HG02763 (cell line): ENCODE results near the gene ZSWIM5.
"Not testable (repeated sequence)": the region's sequence is repeated elsewhere in the genome, so short reads cannot be mapped to it uniquely, and the experiment has no call there.

ENCODE experiments used
- ATAC-seq: cut with Tn5 transposase; IDR thresholded peaks from one replicate; pipeline ENCODE4 v1.9.1; 2021; ENCODE audit warnings: mild to moderate bottlenecking, moderate library complexity; ENCODE audit not compliant: unreplicated experiment

The ZSWIM5 gene

DNA sequence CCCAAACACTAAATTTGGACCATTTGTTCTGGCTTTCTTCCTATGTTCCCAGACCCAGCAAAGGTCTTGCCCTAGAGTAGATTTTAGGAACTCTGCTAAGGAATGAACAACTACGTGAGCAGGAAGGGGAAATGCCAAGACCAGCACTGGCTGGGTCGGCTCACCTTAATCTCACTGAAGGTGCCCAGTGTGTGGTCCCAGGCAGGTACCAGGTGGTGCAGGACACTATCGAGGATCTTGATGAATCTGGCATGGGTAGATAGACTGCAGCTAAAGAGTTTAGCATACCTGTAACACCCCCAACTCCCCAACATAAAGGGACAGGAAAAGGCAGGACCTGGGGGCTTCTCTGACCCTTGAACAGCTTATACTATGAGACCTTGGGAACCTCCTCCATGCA, 198.3 kb downstream of the ZSWIM5 start:
- no peak for ATAC-seq

DNA sequence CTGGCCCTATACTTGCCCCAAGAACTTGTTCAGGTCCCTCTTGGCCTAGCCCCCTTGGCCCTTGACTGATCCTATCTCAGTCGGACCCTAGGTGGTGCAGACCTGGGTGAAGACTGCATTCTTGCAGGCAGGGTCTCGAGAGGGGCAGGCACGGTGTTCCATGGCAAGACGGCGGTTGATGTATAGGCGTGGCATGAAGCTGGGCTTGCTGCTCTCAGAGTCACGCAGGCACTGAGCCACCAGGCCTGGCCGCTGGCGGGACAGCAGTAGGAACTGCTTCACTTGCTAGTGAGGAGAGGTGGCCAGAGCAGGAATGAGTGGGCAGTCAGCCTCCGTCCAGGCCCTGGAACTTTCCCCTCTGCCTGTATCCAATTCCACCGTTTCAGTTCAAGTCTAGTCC, 199.1 kb downstream of the ZSWIM5 start:
- ATAC-seq: no peak

DNA sequence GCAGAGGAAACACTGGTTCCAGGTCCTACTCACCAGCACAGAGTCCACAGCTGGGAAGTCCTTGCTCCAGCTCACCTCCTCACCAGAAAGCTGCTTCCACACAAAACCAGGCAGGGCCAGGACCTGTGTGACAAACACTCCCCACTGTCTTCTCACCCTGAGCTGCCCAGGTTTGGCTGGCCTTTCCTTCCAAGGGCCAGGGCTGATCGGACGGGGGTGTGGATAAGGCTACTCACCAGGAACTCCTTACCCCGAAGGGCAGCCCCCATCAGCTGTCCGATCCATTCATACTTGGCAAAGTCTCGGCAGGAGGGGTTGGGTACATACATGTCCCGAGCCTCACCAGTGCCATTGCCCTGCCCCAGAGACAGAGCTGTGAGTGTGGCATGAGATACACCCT, 200.6 kb downstream of the ZSWIM5 start:
- no peak for ATAC-seq

GRCh38 chr1:45004281-45004920, 202.0 kb downstream of the ZSWIM5 start:
- no peak for ATAC-seq

DNA sequence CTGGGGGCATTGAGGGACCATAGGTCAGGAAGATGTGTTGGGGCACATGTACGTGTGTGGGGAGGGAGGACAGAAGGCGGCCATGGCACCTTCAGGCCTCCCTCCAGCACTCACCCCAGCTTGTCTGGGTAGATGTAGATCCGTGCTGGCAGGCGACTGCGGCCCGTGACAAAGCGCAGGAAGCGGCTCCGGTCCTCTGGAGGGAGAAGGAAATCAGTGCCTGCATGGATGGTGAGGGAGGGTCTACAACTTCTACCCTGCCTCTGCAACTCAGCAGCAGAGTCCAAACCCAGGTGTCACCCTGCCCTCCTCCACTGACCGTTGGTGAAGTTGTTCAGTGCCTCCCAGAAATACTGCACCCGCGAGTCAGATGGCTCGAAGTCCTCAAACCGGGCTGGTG, 202.7 kb downstream of the ZSWIM5 start:
- ATAC-seq: no peak

GRCh38 chr1:45002650-45003645, 203.5 kb downstream of the ZSWIM5 start:
- ATAC-seq: no peak

DNA sequence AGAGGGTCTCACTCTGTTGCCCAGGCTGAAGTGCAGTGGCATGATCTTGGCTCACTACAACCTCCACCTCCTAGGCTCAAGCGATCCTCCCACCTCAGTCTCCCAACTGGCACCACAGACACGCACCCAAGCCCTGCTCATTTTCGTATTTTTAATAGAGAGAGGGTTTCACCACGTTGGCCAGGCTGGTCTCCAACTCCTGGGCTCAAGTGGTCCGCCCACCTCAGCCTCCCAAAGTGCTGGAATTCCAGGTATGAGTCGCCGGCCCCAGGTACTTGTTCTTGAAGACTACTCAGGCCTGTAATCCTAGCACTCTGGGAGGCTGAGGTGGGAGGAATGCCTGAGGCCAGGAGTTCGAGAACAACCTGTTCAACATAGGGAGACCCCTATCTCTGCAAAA, 204.8 kb downstream of the ZSWIM5 start:
- not testable (repeated sequence) for ATAC-seq

DNA sequence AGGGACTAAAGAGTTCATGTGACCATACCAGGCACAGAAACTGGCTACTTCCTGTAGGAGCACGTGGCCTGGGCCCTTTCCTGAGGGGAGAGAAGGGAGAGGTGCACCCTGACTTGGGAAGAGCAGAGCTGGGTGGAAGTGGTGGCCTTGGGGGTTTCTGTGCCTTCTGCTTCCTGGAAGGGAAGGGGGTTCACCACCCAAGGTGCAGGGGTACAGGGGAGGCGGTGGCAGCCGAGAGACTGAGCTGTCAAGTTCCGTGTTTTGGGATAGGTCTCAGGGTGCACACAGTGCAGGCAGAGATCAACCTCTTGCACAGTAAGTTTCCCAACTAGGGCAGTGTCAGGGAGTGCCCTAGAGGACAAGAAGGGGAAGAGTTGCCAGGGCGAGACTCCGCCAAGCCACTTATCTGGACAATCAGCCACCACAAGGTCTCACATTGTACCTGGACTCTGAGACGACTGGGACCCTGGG, 205.4 kb downstream of the ZSWIM5 start:
- no peak for ATAC-seq

GRCh38 chr1:44999232-44999631, 207.2 kb downstream of the ZSWIM5 start:
- no peak for ATAC-seq

DNA sequence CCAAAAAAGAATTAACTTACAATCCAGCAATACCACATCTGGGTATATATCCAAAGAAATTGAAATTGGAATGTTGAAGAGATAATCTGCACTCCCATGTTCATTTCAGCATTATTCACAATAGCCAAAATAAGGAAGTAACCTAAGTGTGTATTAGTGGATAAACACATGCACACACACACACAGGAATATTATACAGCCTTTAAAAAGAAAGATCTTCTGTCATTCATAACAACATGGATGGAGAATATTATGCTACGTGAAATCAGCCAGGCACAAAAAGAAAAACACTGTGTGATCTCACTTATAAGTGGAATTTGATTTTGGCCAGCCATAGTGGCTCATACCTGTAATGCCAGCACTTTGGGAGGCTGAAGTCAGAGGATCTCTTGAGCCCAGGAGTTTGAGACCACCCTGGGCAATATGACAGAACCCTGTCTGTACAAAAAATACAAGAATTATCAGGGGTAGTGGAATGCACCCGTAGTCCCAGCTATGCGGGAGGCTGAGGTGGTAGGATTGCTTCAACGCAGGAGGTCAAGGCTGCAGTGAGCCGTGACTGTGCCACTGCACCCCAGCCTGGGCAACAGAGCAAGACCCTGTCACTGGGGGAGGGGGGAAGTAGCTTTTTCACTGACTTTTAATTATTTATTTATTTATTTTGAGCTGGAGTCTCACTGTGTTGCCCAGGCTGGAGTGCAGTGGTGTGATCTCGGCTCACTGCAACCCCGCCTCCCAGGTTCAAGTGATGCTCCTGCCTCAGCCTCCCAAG, 210.8 kb downstream of the ZSWIM5 start:
- no peak for ATAC-seq

- ATAC-seq: no peak
Observed at GRCh38 chr1:44994309-44994898, 212.0 kb downstream of the ZSWIM5 start.

- ATAC-seq: no peak
Observed at GRCh38 chr1:44988531-44989156, 217.8 kb downstream of the ZSWIM5 start.

DNA sequence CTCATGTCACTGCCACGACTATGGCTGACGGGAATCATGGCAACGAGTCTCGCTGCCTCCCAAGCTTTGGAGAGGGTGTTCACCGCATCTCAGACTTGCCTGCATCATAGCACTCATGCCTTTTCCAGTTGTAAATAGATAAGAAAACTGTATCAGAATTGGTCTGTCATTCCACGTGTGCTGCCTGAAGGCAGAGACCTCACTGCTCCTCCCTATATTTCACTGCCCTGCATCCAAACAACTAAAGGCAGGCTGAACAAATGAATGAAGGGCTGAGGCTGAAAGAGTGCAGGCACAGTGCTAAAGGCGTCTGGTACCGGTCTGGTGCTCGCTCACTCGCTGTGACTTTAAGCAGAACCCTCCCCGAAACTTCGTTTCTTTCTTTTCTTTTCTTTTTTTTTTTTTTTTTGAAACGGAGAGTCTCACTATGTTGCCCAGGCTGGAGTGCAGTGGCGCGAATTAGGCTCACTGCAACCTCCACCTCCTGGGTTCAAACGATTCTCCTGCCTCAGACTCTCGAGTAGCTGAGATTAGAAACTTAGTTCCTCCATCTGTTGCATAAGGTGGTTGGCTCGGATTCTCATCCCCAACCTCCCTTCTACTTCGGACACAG, 220.6 kb downstream of the ZSWIM5 start:
- peak; percentile 10 for ATAC-seq

- not testable (repeated sequence) for ATAC-seq
Observed at GRCh38 chr1:44977372-44977771, 229.0 kb downstream of the ZSWIM5 start.

- no peak for ATAC-seq
Observed at GRCh38 chr1:44976252-44976651, 230.2 kb downstream of the ZSWIM5 start.

DNA sequence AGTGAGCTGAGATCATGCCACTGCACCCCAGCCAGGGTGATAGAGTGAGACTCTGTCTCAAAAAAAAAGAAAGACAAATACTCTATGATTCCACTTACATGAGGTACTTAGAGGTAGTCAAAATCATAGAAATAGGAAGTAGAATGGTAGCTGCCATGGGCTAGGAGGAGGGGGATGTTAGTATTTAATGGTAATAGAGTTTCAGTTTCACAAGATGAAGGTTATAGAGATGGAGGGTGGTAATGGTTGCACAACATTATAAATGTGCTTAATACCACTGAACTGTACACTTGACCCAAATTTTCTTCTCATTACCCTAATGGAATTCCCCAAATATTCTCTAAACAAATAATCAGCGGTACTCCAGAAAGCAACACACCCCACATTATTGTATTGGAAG, 232.8 kb downstream of the ZSWIM5 start:
- ATAC-seq: no peak

- no peak for ATAC-seq
Observed at GRCh38 chr1:44970317-44970716, 236.1 kb downstream of the ZSWIM5 start.
